Progenitor cell of endocrine pancreas (in vitro differentiated cells): ENCODE results near the gene SPAG7. TPM values are rescaled to one million over a fixed set of nuclear protein-coding genes. Genes with fewer than 3 reads are reported as not detected.
A peak's percentile ranks its signal among the peaks of the same experiment; 100 is the strongest.

Experiments used
- DNase-seq: peaks from one replicate; pipeline ENCODE4 v3.0.0; 2021; ENCODE audit warnings: low spot score; ENCODE audit not compliant: unreplicated experiment
- H3K27ac Mint-ChIP-seq: 2 replicates; pipeline ENCODE4 v1.8.0; 2021; ENCODE audit warnings: mild to moderate bottlenecking, moderate library complexity, mixed read lengths
- H3K27me3 Mint-ChIP-seq: 2 replicates; pipeline ENCODE4 v1.8.0; 2021; ENCODE audit warnings: mixed read lengths
- H3K36me3 Mint-ChIP-seq: 2 replicates; pipeline ENCODE4 v1.8.0; 2022; ENCODE audit warnings: mixed read lengths; ENCODE audit not compliant: insufficient read depth
- H3K4me1 Mint-ChIP-seq: 2 replicates; pipeline ENCODE4 v1.8.0; 2021; ENCODE audit warnings: low read depth, mixed read lengths
- H3K4me3 Mint-ChIP-seq: 2 replicates; pipeline ENCODE4 v1.8.0; 2021; ENCODE audit warnings: low read depth, mild to moderate bottlenecking, moderate library complexity, mixed read lengths
- H3K9me3 Mint-ChIP-seq: 2 replicates; pipeline ENCODE4 v1.8.0; 2021; ENCODE audit warnings: low read depth, mixed read lengths
- total RNA-seq: library from RNA; stranded (reverse); gene quantifications from 2 replicates; pipeline ENCODE4 v1.2.1, GENCODE V29; 2021
- TF ChIP-seq, protein P1 (sequence below): fragments of 200-600 bp; sonication (generic); IDR thresholded peaks from one replicate; pipeline ENCODE4 v1.5.0; 2021; ENCODE audit warnings: antibody characterized with exemption, mild to moderate bottlenecking; ENCODE audit not compliant: unreplicated experiment

Gene SPAG7
- total RNA-seq, 1 donor from 2014 or later, result 71.4 TPM

DNA sequence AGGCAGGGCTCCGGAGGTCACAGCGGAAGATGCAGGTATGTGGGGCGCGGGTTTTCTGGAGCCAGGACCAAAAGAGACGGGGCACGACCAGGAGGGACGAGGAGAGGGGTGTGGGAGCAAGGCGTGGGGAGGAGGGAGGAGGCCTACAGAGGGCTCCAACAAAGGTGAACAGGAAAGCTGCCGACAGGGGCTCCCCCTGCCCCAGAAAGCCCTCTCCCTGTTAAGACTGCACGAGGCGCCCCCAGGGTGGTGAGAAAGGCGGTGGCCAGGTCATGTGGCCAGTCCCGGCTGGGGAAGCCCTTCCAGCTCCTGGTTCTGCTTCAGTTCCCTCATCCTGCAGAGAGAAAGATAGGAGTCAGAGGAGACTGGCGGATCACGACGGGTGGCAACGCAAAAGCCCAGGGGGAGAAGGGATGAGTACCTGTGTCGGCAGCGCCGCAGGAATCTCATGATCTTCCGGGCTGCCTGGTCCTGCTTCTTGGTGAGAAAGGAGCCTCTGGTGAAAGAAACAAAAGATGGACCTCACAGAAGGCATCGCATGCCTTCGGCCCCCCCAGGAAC lies 949 bp upstream of the SPAG7 start:
- Mint-ChIP-seq H3K4me3 (no peak overlapping the region), H3K4me1 (peaks cover 23% of the 10 kb centered on the region), H3K27me3 (no peaks in the 10 kb centered on the region), H3K27ac (no peak overlapping the region), H3K36me3 (peaks cover 15% of the 10 kb centered on the region), H3K9me3 (no peaks in the 10 kb centered on the region)
- TF ChIP-seq, protein P1, sequence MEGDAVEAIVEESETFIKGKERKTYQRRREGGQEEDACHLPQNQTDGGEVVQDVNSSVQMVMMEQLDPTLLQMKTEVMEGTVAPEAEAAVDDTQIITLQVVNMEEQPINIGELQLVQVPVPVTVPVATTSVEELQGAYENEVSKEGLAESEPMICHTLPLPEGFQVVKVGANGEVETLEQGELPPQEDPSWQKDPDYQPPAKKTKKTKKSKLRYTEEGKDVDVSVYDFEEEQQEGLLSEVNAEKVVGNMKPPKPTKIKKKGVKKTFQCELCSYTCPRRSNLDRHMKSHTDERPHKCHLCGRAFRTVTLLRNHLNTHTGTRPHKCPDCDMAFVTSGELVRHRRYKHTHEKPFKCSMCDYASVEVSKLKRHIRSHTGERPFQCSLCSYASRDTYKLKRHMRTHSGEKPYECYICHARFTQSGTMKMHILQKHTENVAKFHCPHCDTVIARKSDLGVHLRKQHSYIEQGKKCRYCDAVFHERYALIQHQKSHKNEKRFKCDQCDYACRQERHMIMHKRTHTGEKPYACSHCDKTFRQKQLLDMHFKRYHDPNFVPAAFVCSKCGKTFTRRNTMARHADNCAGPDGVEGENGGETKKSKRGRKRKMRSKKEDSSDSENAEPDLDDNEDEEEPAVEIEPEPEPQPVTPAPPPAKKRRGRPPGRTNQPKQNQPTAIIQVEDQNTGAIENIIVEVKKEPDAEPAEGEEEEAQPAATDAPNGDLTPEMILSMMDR, result no peak
- DNase-seq, result peak; percentile 28

DNA sequence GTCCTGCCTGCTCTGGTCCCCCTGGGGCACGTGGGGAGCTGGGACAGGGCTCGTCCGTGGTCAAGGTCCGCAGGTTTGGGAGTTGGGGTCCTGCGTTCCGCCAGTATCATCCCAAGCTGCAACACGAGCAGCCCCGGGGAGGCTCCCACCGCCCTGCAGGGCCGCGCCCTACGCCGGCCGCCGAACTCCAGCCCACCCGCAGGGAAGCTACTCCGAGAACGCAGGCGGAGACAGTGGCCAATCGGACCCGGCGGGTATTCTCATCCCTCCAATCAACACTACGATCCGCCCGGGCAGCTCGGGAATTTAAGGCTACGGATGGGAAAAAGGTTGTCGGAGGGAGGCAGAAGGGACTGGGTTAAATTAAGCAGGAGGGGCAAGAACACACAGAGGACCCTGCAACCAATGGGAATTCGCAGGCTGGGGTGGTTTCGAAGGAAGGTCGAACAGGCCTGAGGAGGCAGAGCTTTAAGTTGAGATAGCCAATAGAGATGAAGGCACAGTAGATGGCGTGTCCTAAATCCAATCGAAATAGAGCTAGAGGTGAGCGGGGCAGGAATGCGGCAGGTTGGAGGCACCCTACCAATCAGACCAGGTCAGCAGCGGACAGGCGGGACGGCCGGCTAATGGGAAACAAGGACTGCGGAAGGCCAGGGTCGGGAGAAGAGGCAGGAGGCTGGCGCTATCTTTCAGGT lies 626 bp downstream of the SPAG7 start:
- H3K36me3 Mint-ChIP-seq, result peaks cover 13% of the 10 kb centered on the region
- peaks cover 23% of the 10 kb centered on the region for H3K4me1 Mint-ChIP-seq
- no peak overlapping the region for H3K27ac Mint-ChIP-seq
- peak; percentile 91 for DNase-seq
- H3K27me3 Mint-ChIP-seq, result no peaks in the 10 kb centered on the region
- H3K9me3 Mint-ChIP-seq, result no peaks in the 10 kb centered on the region
- TF ChIP-seq, protein P1, result no peak
- no peak overlapping the region for H3K4me3 Mint-ChIP-seq

DNA sequence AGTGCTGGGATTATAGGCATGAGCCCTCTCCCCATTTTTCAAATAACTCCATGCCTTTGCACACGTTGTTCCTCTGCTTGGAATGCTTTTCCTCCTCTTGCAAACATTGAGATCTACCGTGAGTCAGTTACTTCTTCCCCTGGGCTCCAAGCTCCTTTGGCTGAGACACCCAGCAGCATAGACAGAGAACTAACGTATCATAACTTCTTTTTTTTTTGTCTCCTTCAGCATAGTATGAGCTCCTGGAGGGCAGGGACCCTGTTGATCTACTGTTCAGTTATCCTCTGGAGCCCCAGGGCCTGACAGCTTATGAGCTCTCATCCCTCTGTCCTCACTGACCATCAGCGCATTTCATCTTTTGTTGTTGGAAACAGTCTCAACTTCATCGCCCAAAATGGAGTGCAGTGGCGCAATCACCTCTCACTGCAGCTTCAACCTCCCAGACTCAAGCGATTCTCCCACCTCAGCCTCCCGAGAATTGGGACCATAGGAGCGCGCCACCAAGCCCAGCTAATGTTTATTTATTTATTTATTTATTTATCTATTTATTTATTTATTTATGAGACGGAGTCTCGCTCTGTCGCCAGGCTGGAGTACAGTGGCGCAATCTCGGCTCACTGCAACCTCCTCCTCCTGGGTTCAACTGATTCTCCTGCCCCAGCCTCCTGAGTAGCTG lies 2.2 kb downstream of the SPAG7 start:
- H3K27ac Mint-ChIP-seq, result peak overlapping the region; percentile 62
- H3K4me3 Mint-ChIP-seq, result peak overlapping the region; percentile 52
- TF ChIP-seq, protein P1, result no peak
- H3K36me3 Mint-ChIP-seq, result peaks cover 14% of the 10 kb centered on the region
- peaks cover 21% of the 10 kb centered on the region for H3K4me1 Mint-ChIP-seq
- no peak for DNase-seq
- no peaks in the 10 kb centered on the region for H3K9me3 Mint-ChIP-seq
- H3K27me3 Mint-ChIP-seq, result no peaks in the 10 kb centered on the region

DNA sequence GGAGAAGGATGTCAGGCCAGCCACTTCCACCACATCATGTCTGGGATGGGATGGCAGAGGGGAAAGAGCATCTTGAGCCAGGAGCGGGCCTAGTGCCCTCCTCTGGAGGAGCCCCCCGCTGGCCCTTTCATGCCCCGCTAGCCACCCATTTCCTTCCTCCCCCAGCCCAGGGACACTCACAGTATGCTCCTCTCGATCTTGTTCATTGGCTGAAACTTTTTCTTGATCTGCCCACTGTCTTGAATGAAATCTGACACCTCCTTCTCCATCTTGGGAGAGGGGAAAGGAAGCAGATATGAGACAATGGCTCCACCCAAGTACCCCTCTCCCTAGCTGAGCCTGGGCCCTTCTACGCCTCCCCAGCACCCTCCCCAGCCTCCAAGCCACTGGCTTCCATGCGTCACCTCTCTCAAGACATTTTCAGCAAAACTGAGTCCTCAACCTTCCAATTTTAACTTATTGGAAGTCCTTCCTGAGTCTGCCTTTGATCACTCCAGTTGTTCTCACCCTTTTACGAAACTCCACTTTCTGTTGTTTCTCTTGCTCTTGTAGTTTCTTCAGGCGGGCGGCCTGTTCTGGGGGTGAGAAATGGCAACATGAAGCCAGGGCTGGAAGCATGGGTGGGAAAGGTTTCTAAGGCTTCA lies 7.2 kb downstream of the SPAG7 start:
- H3K27ac Mint-ChIP-seq, result peak overlapping the region; percentile 3
- no peak for DNase-seq
- TF ChIP-seq, protein P1, result no peak
- H3K4me3 Mint-ChIP-seq, result no peak overlapping the region
- H3K4me1 Mint-ChIP-seq, result no peaks in the 10 kb centered on the region
- H3K27me3 Mint-ChIP-seq, result no peaks in the 10 kb centered on the region
- no peaks in the 10 kb centered on the region for H3K9me3 Mint-ChIP-seq
- peaks cover 11% of the 10 kb centered on the region for H3K36me3 Mint-ChIP-seq

DNA sequence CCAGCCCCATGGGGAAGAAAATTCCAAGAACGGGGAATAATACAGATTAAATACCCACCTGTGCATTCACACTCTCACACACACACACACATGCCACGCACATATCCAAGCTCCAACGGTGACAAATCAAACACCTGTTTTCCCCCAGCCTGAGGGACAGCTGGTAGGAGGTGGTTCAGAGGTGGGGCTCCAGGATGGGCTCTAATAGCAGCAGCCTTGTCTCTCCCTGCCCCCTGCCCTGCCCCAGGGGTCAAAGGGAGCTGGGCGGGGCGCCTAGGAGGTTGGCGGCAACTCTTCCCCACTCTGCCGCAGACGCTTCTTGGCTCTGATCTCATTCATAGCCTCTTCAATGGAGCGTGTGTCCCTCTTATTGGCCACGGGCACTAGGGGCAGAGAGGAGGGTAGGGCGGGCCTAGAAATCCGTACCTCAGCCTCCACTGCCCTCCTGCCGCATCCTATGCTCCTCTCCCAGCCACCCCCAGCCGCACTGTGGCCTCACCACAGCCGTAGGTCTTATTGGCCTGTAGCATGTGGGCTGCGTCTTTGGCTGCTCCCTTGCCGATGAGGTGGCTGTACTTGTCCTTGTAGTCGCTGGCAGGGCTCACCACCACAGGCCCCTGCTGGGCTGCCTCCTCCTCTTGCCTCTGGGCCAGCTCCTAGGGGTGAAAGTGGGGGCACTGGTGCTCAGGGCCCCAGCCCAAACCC lies 8.2 kb downstream of the SPAG7 start:
- no peaks in the 10 kb centered on the region for H3K9me3 Mint-ChIP-seq
- no peaks in the 10 kb centered on the region for H3K27me3 Mint-ChIP-seq
- DNase-seq, result no peak
- TF ChIP-seq, protein P1, result no peak
- H3K36me3 Mint-ChIP-seq, result peaks cover 8% of the 10 kb centered on the region
- H3K4me1 Mint-ChIP-seq, result no peaks in the 10 kb centered on the region
- no peak overlapping the region for H3K4me3 Mint-ChIP-seq
- H3K27ac Mint-ChIP-seq, result peak overlapping the region; percentile 47
